Left lobe of liver (tissue), 2 donors: Measurements from ENCODE around the gene RFX1. TPM values are rescaled to one million over a fixed set of nuclear protein-coding genes. Genes with fewer than 3 reads are reported as not detected.
A peak's percentile ranks its signal among the peaks of the same experiment; 100 is the strongest.

Experiments
- ATAC-seq: fragments of 200-7000 bp; cut with Tn5 transposase; one replicate; pipeline ENCODE4 v1.9.1; 2020; ENCODE audit warnings: mild to moderate bottlenecking, moderate library complexity
- DNase-seq: peaks from one replicate; pipeline ENCODE4 v3.0.0-alpha.2; 2020; ENCODE audit warnings: low spot score
- total RNA-seq: library from RNA; stranded (reverse); gene quantifications from one replicate; pipeline ENCODE4 v1.2.1, GENCODE V29; 2021
- donor health status: DM: no; HTN: no; CAD: no; lungs with moderate emphysema.
- donor health status: DM: no; HTN: yes; CAD: no.

Gene RFX1
- total RNA-seq, 1 donor from 2014 or later: 7.0 TPM

DNA sequence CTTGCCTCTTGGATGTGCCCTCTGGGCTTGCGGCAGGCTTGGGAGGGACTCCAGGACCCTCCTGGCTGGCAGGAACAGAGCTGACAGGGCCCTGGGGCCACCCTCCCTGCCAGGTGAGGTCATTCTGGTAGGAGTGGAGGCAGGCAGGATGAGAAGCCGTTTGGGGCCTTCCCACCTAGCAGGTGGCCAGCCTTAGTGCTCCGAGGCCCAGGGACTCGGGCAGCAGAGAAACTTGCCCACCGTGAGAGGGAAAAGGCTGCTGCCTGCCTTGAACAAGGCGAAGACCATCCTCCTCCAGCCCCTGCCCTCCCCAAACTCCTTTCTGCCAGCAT is 8.5 kb downstream of the RFX1 start:
- DNase-seq: no peak
- ATAC-seq: no peak

DNA sequence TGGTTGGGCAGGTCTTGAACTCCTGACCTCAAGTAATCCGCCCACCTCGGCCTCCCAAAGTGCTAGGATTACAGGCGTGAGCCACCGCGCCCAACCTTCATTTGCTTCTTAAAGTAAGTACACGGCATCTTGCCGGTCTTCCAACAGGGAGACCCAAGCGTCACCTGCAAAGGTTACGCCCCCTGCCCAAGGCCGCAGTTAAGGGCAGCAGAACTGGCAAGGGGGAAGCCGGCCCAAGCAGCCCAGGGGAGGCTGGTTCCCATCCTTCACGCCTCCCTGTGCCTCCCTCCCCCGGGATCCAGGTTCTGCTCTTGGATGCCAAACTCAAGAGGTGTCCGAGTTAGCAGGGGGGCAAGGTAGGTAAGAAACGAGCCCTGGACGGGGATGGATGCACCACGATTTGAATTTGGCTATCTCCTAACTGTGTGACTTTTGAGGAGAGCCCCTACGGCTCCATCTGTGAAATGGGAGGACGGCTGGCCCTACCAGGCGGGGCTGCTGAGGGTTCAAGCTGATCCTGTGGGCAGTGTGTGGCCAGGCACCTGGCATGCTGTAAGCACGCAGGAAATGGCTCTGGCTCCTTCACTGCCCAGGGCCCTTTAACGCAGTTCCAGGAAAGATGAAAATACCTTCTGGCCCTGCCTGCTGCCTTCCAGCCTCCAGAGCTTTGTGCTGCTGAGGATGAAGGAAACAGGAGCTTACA is 9.0 kb downstream of the RFX1 start:
- DNase-seq (no peak), ATAC-seq (no peak)

DNA sequence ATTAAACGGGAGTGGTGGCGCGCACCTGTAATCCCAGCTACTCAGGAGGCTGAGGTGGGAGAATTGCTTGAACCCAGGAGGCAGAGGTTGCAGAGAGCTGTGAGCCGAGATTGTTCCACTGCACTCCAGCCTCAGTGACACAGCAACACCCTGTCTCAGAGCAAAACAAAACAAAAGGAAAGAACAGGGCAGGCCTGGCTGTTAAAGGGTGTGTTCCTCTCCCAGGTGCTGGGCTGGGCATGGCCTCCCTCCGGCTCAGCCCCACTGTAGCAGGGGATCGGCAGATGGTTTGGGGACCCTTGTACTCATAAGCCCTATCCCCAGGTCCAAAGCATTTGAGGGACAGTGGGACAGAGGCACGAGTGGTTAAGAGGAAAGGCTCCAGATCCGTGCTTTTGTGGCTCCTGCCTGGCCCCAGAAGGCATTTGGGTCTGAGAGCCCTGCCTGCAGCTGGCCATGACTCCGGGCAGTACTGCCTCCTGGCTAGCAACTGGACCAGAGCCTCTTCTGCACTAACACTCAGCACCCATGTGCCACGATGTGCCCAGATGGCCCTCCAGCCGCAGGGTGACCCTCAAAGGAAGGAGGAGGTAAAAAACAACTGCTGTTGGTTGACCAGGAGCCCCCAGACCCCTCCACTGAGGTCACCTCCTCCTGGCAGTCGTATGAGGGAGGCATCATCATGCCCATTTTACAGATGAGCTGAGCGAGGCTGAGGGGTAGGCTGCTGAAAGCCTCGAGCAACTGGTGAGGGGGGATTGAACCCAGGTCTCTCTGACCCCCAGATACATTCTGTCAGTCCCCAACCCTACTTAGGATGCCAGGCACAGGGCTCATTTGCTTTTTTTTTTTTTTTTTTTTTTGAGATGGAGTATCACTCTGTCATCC is 10.0 kb downstream of the RFX1 start:
- no peak for DNase-seq
- no peak for ATAC-seq

DNA sequence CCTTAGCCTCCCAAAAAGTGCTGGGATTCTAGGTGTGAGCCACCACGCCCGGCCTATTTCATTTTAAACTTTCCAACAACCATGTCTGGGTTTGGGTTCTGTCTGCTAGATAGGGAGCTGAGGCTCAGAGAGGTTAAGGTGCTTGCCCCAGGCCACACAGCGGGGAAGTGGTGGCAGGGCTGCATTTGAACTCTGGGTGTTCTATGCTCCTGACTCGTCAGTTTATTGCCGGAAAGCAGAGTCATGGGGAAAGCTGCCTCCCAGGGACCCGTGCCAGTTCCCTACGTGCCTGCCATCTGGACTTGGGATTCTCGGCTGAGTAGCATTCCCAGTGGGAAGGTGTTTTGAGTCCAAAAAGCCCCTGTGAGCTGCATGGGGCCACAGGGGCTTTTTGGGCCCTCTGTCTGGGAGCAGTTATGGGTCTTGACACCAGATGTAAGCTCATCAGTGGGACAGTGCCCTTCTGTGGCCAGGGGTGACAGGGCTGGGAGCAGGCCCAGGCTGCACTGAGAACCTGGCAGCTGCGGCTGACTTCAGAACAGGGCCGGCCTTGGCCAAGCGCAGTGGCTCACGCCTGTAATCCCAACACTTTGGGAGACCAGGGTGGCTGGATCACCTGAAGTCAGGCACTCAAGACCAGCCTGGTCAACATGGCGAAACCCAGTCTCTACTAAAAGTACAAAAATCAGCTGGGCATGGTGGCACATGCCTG is 10.9 kb downstream of the RFX1 start:
- ATAC-seq: peak; percentile 91
- peak; percentile 70 for DNase-seq

DNA sequence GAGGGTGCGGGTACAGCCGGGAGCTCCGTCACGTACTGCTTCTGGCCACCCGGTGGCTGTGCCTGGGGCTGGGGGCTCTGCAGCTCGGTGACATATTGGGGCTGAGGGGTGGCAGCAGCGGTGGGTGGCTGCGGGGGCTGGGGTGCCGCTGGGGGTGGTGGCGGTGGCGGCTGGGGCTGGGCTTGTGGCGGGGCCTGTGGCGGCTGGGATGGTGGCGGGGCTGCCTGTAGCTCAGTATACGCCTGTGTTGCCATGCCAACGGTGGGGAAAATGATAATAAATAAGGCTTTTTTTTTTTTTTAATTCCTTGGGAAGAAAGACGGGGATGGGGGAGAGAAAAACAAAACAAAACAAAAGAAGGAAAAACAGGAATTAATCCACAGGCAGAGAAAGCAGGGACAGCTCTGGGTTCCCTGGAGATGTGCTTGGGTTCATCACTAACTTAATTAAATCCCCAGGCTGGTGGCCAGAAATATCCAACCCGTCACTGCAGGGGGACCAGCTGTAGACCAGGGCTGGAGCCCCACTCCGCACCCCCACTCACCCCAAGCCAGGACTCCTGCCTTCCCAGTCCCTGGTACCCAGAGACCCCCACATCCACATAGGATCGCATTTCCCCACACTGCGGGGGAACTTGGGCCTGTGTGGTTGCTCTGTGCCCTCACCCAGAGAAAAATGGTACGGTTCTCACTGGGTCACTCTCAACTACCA is 12.4 kb downstream of the RFX1 start:
- ATAC-seq (no peak), DNase-seq (no peak)

DNA sequence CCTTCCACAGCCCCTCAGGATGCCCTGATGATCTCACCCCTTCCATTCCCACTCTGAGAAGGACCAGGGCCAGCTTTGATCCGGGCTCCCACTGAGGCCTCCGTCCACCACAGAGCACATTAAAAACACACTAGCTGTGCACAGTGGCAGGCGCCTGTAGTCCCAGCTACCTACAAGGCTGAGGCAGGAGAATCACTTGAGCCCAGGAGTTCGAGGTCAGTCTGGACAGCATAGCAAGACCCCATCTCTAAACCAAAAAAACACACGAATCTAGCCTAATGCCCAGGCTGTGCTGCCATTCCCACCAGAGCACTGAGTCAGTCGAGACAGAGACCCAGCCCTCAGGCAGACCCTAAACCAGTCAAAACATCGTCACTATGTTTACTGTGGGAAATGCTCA is 14.1 kb downstream of the RFX1 start:
- no peak for ATAC-seq
- DNase-seq: no peak

DNA sequence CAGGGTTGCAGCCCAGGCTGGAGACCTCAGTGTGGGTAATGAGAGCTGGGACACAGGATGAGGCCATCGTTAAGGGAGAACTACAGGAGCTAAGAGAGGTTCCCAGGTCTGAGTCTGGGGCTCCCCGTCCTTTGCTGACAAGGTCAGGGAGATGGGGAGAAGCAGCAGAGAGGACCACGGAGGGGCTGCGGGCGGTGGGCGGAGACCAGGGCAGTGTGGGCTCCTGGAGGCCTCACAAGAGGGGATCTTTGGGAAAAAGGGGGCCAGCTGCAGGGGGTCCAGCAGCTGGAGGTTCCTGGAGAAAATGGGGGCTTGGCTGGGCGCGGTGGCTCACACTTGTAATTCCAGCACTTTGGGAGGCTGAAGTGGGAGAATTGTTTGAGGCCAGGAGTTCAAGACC is 16.0 kb downstream of the RFX1 start:
- no peak for ATAC-seq
- DNase-seq: no peak

DNA sequence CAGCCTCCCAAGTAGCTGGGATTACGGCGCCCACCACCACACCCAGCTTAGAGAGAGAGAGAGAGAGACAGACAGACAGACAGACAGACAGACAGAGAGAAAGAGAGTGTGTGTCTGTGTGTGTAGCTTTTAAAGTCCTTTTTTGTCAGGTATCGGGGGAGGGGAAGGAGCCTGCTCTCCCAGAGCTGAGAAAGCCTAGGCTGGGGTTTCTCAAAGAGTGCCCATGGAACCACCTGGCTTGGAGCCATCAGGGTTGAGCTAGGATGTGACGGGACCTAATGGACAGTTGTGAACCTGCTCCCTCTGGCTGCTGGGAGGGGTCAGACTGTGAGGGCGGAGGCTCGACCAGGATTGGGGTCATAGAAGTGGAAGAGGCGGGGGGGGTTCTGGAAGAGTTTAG is 16.6 kb downstream of the RFX1 start:
- ATAC-seq (no peak), DNase-seq (no peak)

DNA sequence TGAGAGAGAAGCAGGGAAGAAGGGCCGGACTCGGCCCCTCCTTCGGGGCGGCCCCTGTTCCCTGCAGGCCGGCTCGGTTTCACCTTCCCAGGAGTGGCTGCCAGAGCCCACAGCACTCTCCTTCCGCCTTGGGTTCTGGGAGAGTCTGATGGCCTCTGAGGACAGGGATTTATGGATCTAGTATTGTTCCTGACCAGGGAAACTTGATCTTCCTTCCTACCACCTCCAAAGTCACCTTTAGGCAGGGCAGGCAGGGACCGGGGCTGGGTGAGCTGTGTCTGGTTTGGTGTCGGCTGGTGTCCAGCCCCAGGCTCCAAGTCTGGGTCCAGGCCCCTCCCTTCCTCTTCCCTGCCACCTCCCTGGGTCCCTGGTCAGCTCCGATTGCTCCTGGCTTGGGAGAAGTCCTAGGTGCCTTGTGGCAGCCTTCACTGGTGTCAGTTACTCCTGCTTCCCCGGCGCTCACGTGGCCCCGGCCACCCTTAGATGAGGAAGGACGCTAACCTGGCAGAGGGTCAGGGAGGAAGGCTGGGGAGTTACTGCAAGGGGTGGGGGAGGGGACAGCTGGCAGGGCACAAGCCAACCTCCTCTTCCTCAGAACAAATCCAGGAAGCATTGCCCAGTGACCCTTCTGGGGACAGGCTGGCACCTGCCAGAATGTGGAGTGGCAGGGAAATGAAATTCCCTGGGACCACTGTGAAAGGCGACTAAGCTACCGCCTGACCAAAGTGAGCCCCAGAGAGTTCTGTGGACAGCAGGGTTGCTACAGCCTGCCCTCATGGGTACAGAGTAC is 18.8 kb downstream of the RFX1 start:
- ATAC-seq (peak; percentile 27), DNase-seq (no peak)

DNA sequence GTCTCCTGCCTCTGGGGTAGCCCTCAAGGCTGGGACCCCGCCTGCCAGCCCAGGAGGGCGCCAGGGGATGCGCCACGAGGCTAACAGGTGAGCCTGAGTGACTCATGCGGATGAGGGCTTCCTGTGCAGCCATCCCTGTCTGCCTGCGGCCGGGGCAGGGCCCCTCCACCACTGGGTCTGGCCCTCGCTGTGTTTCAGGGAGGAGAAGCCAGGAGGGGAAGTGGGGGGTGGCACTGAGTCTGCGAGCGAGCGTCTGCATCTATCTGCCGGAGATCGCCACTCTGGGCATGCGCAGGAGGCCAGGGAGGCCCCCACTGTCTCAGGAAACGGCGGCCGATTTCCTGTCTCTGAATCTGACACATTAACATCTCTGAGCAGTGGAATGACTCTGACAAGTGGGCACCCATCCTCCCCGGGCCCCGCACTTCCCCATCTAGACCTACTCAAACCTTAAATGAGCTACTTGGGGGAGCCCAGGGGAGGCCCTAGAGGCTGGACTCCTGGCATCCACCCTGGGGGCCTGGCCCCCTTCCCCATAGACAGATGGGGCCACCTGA is 19.7 kb downstream of the RFX1 start:
- peak; percentile 74 for DNase-seq
- ATAC-seq: peak; percentile 62

DNA sequence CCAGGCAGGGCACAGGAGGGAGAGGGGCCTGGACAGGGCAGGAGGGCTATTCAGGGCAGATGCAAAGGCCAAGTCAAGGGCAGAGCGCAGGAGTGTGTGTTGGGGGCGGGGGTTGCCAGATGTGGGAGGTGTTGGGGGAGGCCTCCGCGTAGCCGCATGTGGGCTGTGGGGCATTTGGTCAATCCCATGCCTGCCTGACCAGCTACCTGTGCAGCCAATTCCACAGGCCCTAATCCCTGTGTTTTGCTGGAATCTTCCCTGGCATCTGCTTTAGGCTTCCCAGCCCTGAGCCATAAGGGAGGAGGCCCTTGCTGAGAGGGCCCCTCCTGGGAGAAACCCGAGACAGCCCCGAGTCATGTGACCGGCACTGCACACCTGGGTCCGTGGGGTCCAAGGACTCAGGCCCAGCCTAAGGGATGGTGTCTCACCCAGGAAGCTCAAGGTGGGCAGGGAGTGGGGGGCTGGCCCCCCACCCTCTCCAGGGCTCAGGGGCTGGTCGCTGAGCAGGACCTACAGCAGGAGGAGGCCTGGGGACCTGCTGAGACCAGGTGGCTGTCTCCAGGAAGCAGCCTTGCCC is 20.3 kb downstream of the RFX1 start:
- ATAC-seq: no peak
- DNase-seq: no peak

DNA sequence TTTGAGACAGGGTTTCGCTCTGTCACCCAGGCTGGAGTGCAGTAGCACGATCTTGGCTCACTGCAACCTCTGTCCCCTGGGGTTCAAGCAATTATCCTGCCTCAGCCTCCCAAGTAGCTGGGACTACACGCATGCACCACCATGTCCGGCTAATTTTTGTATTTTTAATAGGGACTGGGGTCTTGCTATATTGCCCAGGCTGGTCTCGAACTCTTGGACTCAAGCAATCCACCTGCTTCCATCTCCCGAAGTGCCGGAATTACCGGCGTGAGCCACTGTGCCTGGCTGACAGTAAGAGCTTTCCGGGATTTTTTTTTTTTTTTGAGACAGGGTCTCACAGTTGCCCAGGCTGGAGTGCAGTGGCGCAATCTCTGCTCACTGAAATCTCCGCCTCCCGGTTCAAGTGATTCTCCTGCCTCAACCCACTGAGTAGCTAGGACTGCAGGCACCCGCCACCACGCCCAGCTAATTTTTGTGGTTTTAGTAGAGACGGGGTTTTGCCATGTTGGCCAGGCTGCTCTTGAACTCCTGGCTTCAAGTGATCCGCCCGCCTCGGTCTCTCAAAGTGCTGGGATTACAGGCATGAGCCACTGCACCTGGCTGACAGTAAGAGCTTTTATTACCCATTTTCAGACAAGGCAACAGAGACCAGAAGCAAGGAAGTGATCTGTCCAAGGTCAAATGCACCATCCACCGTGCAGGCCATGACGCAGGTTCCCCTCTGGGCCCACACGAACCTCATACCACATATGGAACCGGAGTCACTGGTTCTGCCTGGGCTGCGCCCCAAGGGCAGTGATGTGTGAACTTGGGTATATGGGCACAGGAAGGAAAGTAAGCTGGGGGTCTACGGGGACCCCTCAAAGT is 21.0 kb downstream of the RFX1 start:
- DNase-seq (no peak), ATAC-seq (no peak)

DNA sequence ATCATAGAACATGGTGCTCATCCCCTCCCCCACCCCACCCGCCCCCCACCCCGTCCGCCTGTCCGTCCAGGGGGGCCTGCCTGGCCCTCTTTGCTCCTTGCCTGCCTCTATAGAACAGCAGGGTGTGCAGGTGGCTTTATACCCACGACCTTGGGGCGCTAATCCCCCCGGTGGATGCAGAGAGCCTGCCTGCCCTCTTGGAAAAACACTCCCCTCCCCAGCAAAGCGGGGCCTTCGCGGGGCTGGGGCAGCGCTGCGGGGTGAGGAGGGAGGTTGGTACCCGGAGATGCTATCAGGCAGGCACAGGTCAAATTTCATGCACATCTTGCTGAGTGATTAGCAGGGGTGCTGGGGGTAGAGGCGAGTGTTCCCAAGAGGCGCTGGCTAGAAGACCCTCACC is 21.9 kb downstream of the RFX1 start:
- DNase-seq (no peak), ATAC-seq (no peak)

DNA sequence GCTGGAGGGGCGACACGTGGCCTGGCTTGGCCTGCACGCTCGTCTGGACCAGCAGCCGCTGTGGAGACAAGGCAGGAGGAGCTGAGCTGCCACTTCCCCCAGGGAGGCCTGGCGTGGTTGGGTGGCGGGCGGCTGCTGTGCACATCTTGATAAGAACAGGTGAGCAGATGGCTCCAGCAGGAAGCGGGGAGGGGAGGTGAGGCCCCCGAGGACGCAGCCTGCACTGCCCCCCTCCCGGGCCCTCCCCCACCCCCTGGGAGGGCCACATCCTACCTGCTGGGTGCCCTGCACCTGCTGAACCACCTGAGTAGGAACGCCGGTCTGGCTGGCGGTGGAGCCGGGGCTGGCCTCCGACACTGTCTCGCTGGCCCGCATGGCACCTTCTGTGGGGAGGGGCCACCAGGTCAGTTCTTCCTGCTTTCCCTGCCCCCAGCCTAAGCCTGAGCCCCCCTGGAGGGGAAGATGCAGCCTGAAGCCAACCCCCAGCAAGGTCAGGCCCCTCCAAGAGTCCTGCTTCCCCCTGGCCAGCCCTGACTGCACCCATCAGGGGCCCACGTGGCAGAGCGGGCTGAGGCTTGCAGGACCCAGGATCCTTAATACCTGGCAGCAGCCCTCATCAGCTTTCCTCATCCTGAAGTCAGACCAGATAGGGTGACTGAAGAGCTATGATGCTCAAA is 22.8 kb downstream of the RFX1 start:
- ATAC-seq: no peak
- no peak for DNase-seq

DNA sequence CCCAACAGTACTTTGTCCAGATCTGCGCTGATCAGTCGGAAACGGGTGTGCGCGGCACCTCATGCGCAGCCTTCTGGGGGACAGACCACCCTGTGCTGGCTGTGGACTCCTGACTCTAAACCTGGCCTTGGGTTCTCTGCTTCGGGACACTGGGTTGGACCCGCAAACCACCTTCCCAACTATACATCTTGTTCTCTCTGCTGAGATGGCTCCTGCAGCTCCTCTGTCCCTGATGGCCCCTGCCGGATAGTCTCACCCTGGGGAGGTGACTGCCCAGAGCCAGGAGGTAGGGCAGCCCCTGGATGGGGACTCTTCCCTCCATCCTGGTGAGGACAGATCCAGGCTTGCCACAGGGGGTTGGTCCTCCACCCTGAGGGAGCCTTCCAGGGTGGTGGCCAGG is 23.3 kb downstream of the RFX1 start:
- ATAC-seq (no peak), DNase-seq (no peak)

DNA sequence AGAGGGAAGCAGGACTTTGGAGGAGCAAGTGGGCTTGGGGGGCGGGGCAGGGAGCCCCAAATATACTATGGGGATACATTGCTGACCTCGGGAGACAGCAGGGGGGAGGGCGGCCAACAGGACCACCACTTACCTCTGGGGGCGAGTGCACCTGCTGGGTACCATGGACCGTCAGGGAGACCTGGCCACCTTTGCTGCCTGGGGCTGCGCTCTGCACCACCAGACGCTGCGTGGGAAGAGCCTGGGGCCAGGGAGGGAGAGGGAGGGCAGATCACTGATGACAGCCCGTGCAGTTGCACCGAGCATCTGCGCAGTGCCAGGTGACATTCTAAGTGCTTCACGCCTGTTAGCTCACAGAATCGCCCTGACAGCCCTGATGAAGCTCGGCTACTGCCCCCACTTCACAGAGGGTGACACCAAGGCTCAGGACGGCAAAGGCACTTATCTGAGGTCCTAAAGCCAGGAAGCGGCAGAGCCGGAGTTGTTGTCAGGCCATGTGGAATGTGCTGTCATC is 24.1 kb downstream of the RFX1 start:
- DNase-seq (no peak), ATAC-seq (no peak)

DNA sequence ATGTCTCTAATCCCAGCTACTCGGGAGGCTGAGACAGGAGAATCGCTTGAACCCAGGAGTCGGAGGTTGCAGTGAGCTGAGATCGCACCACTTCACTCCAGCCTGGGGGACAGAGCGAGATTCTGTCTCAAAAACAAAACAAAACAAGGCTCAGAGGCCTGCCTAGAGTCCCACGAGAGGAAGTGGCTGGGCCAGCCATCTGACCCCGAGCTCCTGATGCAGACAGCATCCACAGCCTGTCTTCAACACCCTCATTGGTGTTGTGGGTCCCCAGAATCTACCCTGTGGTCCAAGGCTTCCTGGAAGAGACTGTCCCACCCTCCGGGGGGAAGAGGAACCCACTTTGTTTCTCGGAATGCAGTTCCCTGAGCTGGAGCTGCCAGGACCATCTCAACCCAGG is 24.7 kb downstream of the RFX1 start:
- DNase-seq (no peak), ATAC-seq (no peak)

DNA sequence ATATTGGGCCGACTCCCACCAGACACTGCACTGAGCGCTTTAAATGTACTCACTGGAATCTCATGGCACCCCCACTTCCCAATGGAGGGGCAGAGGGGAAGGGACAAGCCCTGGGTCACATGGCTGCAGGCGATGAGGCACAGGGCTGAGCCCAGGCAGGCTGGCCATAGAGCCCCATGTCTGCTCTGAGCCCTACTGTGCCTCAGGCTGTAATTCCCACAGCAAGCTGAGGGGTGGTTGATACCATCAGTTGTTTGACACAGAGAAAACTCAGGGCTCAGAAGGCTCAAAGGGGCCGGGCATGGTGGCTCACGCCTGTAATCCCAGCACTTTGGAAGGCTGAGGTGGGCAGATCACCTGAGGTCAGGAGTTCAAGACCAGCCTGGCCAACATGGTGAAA is 25.1 kb downstream of the RFX1 start:
- no peak for ATAC-seq
- no peak for DNase-seq
